ENCODE measurements around the gene ZFAND2A.

GRCh38 chr7:1106063-1106792 lies 53.8 kb downstream of the ZFAND2A start:
- TF ChIP-seq CTCF (IDR thresholded peaks at IDR 0.05) = no peak
- TF ChIP-seq POLR2A (IDR thresholded peaks at IDR 0.05) = no peak
- TF ChIP-seq EP300 (IDR thresholded peaks at IDR 0.05) = no peak

All from sigmoid colon (tissue), 4 donors.